CD4-positive, CD25-positive, alpha-beta regulatory T cell (primary cell): ENCODE data around the gene RDH16. TPM values are rescaled to one million over a fixed set of nuclear protein-coding genes. Genes with fewer than 3 reads are reported as not detected.

Experiments
- ATAC-seq, 2 donors: fragments of 150-1000 bp; cut with Tn5 transposase; one replicate each; pipeline ENCODE4 v1.10.0; 2021; ENCODE audit warnings: low read depth in 2 of 2, moderate number of reproducible peaks in 2 of 2, moderate library complexity in 1 of 2
- DNase-seq, 3 donors: peaks; one replicate each; pipeline versions ENCODE4 v3.0.0 to v3.0.0-alpha.2; 2012 to 2022; ENCODE audit warnings: mixed read lengths in 1 of 3
- H3K27ac ChIP-seq: one replicate; pipeline ENCODE4 v1.7.0; 2013; ENCODE audit warnings: mild to moderate bottlenecking, low read length; ENCODE audit not compliant: insufficient read depth, poor library complexity, severe bottlenecking
- H3K27me3 ChIP-seq: one replicate; pipeline ENCODE4 v1.7.0; 2013; ENCODE audit warnings: low read length; ENCODE audit not compliant: control insufficient read depth, insufficient read depth
- H3K36me3 ChIP-seq: one replicate; pipeline ENCODE4 v1.7.0; 2013; ENCODE audit warnings: mild to moderate bottlenecking, low read length, moderate library complexity; ENCODE audit not compliant: control insufficient read depth, insufficient read depth
- H3K4me1 ChIP-seq: 2 replicates; pipeline ENCODE4 v1.7.0; 2013; ENCODE audit warnings: mild to moderate bottlenecking, low read length; ENCODE audit not compliant: insufficient read depth, control insufficient read depth, poor library complexity, severe bottlenecking
- H3K4me3 ChIP-seq: one replicate; pipeline ENCODE4 v1.7.0; 2013; ENCODE audit warnings: low read depth, mild to moderate bottlenecking, low read length, moderate library complexity
- H3K9me3 ChIP-seq, 2 experiments: 1 replicate in 1 of 2; 2 replicates in 1 of 2; pipeline ENCODE4 v1.7.0; 2013; ENCODE audit warnings: low read length in 2 of 2, mild to moderate bottlenecking in 1 of 2, moderate library complexity in 1 of 2; ENCODE audit not compliant: control insufficient read depth in 2 of 2
- H3K27ac Mint-ChIP-seq, 3 donors: one replicate each; pipeline ENCODE4 v1.8.0; 2020 to 2022; ENCODE audit warnings: mild to moderate bottlenecking in 3 of 3, mixed read lengths in 3 of 3, moderate library complexity in 2 of 3
- H3K27me3 Mint-ChIP-seq: one replicate; pipeline ENCODE4 v1.8.0; 2022; ENCODE audit warnings: mild to moderate bottlenecking, mixed read lengths
- H3K36me3 Mint-ChIP-seq: one replicate; pipeline ENCODE4 v1.8.0; 2020; ENCODE audit warnings: mixed read lengths
- H3K4me1 Mint-ChIP-seq, 4 donors: one replicate each; pipeline ENCODE4 v1.8.0; 2020 to 2022; ENCODE audit warnings: mixed read lengths in 4 of 4, mild to moderate bottlenecking in 1 of 4
- H3K4me3 Mint-ChIP-seq, 4 donors: one replicate each; pipeline ENCODE4 v1.8.0; 2020 to 2022; ENCODE audit warnings: mild to moderate bottlenecking in 4 of 4, mixed read lengths in 4 of 4, moderate library complexity in 3 of 4
- H3K9me3 Mint-ChIP-seq, 7 donors: one replicate each; pipeline ENCODE4 v1.8.0; 2020 to 2022; ENCODE audit warnings: mixed read lengths in 7 of 7, mild to moderate bottlenecking in 3 of 7, moderate library complexity in 2 of 7
- polyA plus RNA-seq, 4 donors: library from polyadenylated mRNA; unstranded; fragments of 300-500 nt; fragmentation: Illumina TruSeq; gene quantifications; one replicate each; pipeline ENCODE4 v1.2.3, GENCODE V29; 2021
- total RNA-seq: library from RNA; stranded (reverse); gene quantifications from one replicate; pipeline ENCODE4 v1.2.3, GENCODE V29; 2022

The RDH16 gene
- total and polyA plus RNA-seq, 5 donors from 2014 or later = 0.10 to 0.79 (median 0.56) TPM; not detected in 1

DNA sequence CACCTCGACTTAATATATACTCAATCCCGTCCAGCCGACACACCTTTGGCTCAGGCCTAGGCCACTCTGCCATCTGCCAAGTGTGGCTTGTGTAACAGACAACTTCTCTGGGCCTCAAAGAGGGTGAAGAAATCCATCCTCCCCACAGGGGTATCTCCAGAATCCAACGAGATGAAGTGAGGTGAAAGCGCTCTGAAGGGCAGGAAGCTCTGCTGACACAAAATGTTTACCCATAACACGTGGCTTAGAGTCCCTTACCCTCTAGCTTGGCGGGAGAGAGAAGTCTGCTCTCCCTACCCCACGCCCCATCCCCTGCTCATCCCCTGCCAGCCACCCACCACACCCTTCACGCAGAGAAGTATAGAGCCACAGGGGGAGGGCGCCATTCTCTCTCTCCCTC lies 35.9 kb upstream of the RDH16 start:
- H3K27ac ChIP-seq = no peak overlapping the region
- Mint-ChIP-seq H3K27me3 (peaks cover 9% of the 10 kb centered on the region), H3K27ac (no peak overlapping the region), H3K9me3 (no peaks in the 10 kb centered on the region), H3K36me3 (peaks cover 22% of the 10 kb centered on the region), H3K4me3 (no peak overlapping the region), H3K4me1 (peaks cover 4 to 15% (median 8%) of the 10 kb centered on the region in 4 donors)
- H3K27me3 ChIP-seq = peaks cover 4% of the 10 kb centered on the region
- no peak for ATAC-seq
- no peak overlapping the region for H3K4me3 ChIP-seq
- H3K9me3 ChIP-seq = no peaks in the 10 kb centered on the region
- DNase-seq = no peak
- H3K36me3 ChIP-seq = peaks cover 3% of the 10 kb centered on the region
- no peaks in the 10 kb centered on the region for H3K4me1 ChIP-seq

DNA sequence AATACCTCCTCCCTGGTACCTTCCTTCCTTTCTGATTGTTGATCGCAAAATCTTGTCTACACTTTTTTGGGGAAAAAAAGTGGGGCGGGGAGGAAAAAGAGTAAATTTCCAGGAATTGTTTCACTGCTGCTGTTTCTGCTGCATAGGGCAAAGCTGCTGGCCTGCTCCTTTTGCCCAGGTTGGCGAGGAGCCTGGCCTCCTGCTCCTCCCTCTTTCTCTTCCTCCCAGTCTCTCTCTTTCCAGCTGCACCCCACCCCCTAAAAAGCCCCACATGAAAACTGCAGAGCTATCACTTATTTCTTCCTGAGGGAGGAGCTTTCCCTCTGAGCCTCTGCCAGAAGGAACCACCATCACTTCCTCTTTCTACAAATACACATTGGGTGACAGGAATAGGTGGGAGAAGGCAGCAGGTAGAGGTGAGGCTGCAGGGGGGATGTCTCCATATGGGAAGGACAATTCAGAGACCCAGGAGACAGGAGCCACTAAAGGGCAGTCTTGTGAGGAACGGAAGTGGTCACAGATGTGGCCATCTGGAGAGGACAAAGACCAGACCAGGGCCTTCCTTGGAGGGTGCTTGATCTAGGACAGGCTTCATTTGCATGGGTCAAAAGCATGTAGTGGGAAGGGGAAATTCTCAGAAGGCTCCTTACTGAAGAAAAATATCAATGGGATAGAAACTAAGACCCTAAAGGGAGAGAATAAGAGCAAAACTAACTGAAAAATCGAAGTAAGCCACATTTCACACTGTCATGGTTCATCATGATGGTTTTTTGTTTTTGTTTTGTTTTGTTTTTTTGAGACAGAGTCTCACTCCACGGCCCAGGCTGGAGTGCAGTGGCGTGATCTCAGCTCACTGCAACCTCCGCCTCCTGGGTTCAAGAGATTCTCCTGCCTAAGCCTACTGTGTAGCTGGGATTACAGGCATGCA lies 34.2 kb upstream of the RDH16 start:
- H3K4me1 Mint-ChIP-seq = peaks cover 4 to 15% (median 8%) of the 10 kb centered on the region in 4 donors
- H3K4me1 ChIP-seq = no peaks in the 10 kb centered on the region
- ATAC-seq = no peak
- H3K27ac ChIP-seq = no peak overlapping the region
- H3K27me3 Mint-ChIP-seq = peaks cover 9% of the 10 kb centered on the region
- no peaks in the 10 kb centered on the region for H3K9me3 ChIP-seq
- no peak overlapping the region for H3K4me3 Mint-ChIP-seq
- no peak overlapping the region for H3K27ac Mint-ChIP-seq
- H3K36me3 Mint-ChIP-seq = peaks cover 16% of the 10 kb centered on the region
- H3K27me3 ChIP-seq = peaks cover 4% of the 10 kb centered on the region
- no peak for DNase-seq
- H3K36me3 ChIP-seq = no peaks in the 10 kb centered on the region
- H3K4me3 ChIP-seq = no peak overlapping the region
- H3K9me3 Mint-ChIP-seq = peaks cover 0 to 1% (median 0%) of the 10 kb centered on the region in 7 donors

DNA sequence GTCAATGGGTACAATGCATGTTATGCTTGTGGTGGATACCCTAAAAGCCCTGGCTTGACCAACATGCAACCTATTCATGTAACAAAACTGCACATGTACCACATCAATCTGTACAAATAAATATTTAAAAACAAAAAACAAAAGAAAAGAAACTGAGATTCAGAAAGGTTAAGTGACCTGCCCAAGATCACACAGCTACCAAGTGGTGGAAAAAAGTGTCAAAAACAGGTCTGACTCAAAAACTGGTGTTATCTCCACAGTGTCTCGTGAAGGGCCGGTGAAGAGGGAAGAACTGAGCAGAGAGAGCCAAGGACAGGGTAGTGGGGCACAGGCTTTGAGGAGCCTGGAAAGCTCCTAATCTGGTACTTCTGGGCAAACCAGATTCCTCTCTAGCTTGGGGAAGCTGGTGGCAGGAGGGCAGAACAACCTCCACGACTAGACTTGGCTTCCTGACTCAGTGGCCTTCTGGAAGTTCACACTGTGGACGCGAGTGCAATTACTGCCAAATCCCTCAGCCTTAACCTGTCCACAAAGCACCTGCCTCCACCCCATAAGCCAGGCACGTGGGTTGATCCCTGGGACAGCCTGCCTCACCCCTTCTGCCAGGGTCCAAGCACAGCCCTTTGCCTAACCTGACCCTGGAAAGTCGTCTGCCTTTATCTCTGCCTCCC lies 33.4 kb upstream of the RDH16 start:
- H3K4me1 Mint-ChIP-seq = peaks cover 4 to 15% (median 8%) of the 10 kb centered on the region in 4 donors
- H3K27me3 ChIP-seq = peaks cover 4% of the 10 kb centered on the region
- no peak overlapping the region for H3K27ac ChIP-seq
- H3K4me1 ChIP-seq = no peaks in the 10 kb centered on the region
- peaks cover 9% of the 10 kb centered on the region for H3K27me3 Mint-ChIP-seq
- H3K27ac Mint-ChIP-seq = peak overlapping the region in 1 of 3 donors; percentile 8
- H3K36me3 Mint-ChIP-seq = peaks cover 8% of the 10 kb centered on the region
- ATAC-seq (no peak), DNase-seq (no peak)
- H3K9me3 ChIP-seq = no peaks in the 10 kb centered on the region
- H3K36me3 ChIP-seq = no peaks in the 10 kb centered on the region
- no peak overlapping the region for H3K4me3 Mint-ChIP-seq
- no peak overlapping the region for H3K4me3 ChIP-seq
- H3K9me3 Mint-ChIP-seq = peaks cover 0 to 1% (median 0%) of the 10 kb centered on the region in 7 donors

DNA sequence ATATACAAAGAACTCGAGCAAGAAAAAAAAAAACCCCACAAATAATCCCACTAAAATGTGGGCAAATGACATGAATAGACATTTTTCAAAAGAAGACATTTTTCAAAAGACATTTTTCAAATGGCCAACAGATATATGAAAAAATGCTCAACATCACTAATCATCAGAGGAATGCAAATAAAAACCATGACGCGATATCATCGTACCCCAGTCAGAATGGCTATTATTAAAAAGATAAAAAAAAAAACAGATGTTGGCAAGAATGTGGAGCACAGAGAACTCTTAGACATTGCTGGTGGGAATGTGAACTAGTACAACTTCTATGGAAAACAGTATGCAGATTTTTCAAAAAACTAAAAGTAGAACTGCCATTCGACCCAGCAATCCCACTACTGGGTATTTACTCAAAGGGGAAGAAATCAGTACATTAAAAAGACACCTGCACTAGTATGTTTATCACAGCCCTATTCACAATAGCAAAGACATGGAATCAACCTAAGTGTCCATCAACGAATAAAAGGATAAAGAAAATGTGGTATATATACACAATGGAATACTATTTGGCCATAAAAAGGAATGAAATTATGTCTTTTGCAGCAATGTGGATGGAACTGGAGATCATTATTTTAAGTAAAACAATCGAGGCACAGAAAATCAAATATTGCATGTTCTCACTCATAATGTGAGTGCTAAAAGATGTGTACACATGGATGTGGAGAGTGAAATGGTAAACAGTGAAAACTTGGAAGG lies 32.6 kb upstream of the RDH16 start:
- Histone ChIP-seq H3K36me3 (no peaks in the 10 kb centered on the region), H3K4me3 (no peak overlapping the region), H3K4me1 (no peaks in the 10 kb centered on the region), H3K27me3 (peaks cover 4% of the 10 kb centered on the region), H3K27ac (no peak overlapping the region), H3K9me3 (no peaks in the 10 kb centered on the region)
- Mint-ChIP-seq H3K27ac (peak overlapping the region in 1 of 3 donors; percentile 52), H3K4me3 (no peak overlapping the region), H3K36me3 (peaks cover 7% of the 10 kb centered on the region), H3K9me3 (peaks cover 0 to 1% (median 0%) of the 10 kb centered on the region in 7 donors), H3K4me1 (peaks cover 4 to 15% (median 8%) of the 10 kb centered on the region in 4 donors), H3K27me3 (peaks cover 9% of the 10 kb centered on the region)
- ATAC-seq (no peak), DNase-seq (no peak)

DNA sequence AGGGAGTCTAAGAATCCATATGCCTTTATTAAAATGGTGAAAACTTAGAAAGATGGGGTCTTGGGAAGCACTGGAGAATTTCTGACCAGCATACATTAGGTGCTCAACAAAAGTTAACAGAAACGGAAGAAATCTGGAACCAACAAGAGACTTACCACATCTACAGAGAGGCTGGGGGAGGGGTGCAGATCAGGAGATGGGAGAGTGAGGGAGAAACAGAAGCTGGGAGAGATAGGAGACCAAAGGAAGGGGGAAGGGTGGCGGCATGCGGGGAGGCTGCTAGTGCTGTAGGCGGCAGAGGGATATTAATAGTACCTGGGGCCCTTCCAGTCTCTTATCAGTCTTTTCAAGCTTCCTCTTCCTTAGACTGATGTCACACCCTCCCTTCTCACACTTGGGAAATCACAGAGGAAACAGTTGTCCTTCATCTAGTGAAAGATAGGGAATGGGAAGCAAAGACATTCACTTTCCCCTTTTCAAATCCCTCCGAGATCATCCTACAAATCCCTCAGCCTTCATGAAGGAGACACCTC lies 30.9 kb upstream of the RDH16 start:
- Histone ChIP-seq H3K9me3 (no peaks in the 10 kb centered on the region), H3K4me1 (no peaks in the 10 kb centered on the region), H3K27ac (no peak overlapping the region), H3K27me3 (peaks cover 4% of the 10 kb centered on the region), H3K36me3 (no peaks in the 10 kb centered on the region), H3K4me3 (no peak overlapping the region)
- Mint-ChIP-seq H3K9me3 (peaks cover 0 to 1% (median 0%) of the 10 kb centered on the region in 7 donors), H3K27me3 (peaks cover 9% of the 10 kb centered on the region), H3K27ac (no peak overlapping the region), H3K36me3 (peaks cover 7% of the 10 kb centered on the region), H3K4me1 (peaks cover 4 to 15% (median 8%) of the 10 kb centered on the region in 4 donors), H3K4me3 (no peak overlapping the region)
- no peak for DNase-seq
- no peak for ATAC-seq

DNA sequence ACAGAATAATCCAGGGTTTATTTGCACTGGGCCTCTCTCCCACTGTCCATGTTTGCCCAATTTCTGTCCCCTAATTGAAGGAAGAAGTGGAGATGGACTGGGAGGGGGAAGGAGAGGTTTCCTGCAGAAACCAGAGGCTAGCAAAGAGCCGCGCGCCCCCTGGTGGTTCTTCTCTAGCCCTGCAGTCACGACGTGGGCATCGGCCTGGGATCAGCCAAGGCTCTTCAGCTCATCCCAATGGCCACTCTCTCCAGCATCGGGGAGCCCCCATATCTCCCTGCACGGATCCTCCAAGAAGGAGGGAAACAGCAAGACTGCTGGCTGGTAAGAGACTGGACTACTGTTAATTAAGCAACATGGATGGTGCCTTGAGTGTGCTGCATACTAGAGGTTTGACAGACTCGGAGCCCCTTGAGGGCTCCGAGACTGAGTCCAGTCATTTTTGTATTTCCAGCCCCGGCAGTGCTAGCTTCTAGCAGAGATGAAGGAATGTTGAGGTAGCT lies 30.2 kb upstream of the RDH16 start:
- H3K27me3 Mint-ChIP-seq = peaks cover 9% of the 10 kb centered on the region
- Histone ChIP-seq H3K27ac (no peak overlapping the region), H3K36me3 (no peaks in the 10 kb centered on the region), H3K27me3 (peaks cover 4% of the 10 kb centered on the region), H3K4me3 (no peak overlapping the region), H3K9me3 (no peaks in the 10 kb centered on the region), H3K4me1 (no peaks in the 10 kb centered on the region)
- H3K9me3 Mint-ChIP-seq = peaks cover 0 to 1% (median 0%) of the 10 kb centered on the region in 7 donors
- peaks cover 0 to 9% (median 8%) of the 10 kb centered on the region in 4 donors for H3K4me1 Mint-ChIP-seq
- DNase-seq (peak; percentile 52 to 69 (median 64)), ATAC-seq (peak; percentile 64 to 70)
- H3K4me3 Mint-ChIP-seq = peak overlapping the region in 2 of 4 donors; percentile 34 to 53
- H3K27ac Mint-ChIP-seq = no peak overlapping the region
- H3K36me3 Mint-ChIP-seq = peaks cover 3% of the 10 kb centered on the region

DNA sequence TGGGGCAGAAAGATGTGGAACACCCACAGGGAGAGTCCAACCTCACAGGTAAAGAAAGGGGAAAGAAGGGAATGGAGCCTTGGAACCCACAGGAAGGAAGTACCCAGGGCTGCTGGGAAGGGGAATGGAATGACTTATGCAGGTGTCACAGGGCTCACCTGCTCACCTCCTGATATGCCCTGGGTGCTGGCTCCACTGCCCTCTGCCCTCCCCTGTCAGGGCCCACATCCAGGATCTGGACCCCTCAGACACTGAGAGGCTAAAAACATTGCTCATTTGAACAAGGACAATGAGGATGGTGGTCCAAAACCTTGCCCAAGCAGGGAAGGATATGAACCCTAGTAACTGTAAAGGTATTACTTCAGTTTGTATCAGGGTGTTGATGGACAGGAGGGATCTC lies 29.6 kb upstream of the RDH16 start:
- Mint-ChIP-seq H3K27ac (no peak overlapping the region), H3K27me3 (peaks cover 9% of the 10 kb centered on the region), H3K36me3 (peaks cover 3% of the 10 kb centered on the region), H3K9me3 (peaks cover 0 to 1% (median 0%) of the 10 kb centered on the region in 7 donors), H3K4me1 (peaks cover 0 to 9% (median 8%) of the 10 kb centered on the region in 4 donors), H3K4me3 (peak overlapping the region in 1 of 4 donors; percentile 53)
- Histone ChIP-seq H3K27me3 (peaks cover 4% of the 10 kb centered on the region), H3K9me3 (no peaks in the 10 kb centered on the region), H3K36me3 (no peaks in the 10 kb centered on the region), H3K27ac (no peak overlapping the region), H3K4me3 (no peak overlapping the region), H3K4me1 (no peaks in the 10 kb centered on the region)
- no peak for ATAC-seq
- no peak for DNase-seq
